ENCODE data around the gene KCP. TPM values are rescaled to one million over a fixed set of nuclear protein-coding genes. Genes with fewer than 3 reads are reported as not detected.

KCP gene
- total and polyA plus RNA-seq, 10 of the 15 experiments (the other 5 are each of a cell fraction or from before 2014, with no cell fraction given) = 0.05 to 7.8 (median 2.5) TPM

DNA sequence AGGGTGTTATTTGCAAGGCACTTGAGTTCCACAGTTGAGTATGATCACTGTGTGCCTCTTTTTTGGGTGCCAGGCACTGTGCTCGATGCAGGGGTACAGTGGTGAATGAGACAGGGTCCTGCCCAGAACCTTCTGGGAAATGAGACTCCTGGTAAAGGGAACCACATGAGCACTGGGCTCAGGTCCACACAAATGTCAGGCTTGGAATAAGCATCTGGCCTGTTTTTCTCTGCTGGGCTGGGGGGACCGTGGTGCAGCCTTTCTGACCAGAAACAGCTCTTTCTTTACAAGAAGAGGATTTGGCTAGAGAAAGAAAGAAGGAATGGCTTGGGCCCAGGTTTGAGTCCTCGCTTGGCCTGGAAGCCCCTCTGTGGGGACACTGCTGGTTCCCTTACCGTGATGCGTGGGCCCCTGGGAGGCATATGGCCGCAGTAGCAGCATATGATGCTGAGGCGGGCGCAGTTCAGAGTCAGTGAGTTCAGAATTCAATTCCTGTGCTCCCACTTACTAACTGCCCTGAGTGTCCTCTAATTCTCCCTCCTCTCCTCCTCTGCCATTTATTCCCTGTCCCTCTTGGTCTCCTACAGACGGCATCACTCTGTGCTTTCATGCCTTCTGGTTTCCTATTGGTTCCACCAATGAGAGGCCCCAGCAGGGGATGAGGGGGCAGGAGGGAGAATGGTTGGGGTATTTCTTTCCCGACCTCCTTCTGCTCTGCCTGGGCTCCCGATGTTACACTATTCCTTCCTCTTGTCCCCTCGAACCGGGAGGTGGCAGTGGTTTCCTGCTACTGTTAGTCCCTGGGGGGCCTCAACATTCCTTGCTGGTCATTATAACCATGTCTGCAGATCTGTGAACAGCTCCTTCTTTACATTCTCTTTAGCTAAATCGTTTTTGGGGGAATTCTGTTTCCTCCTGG is 9.6 kb upstream of the KCP start:
- BruUV-seq (replicated peaks) = no TSS peak
- in situ Hi-C loops (cut with MboI) = no loop called here
- Histone ChIP-seq H3K4me1 (ENCODE audit: control insufficient read depth, insufficient read depth, low read length) (0 out of 2 replicates have a peak, but pooled peaks cover 3% of the 10 kb centered on the region), H3K27me3 (replicated peaks in 1 of 2; ENCODE audit: control insufficient read depth in 2 of 2, insufficient read depth in 2 of 2, low read length in 1 of 2) (no peaks in the 10 kb centered on the region), H3K79me2 (ENCODE audit: control insufficient read depth, insufficient read depth, low read length) (no peaks in the 10 kb centered on the region), H3K4me3 (no peak overlapping the region), H3K9ac (ENCODE audit: control insufficient read depth, insufficient read depth, low read length) (no peak overlapping the region), H3K4me2 (ENCODE audit: control insufficient read depth, insufficient read depth) (no peak overlapping the region), H3K9me3 (replicated peaks; ENCODE audit: control insufficient read depth, insufficient read depth, low read length) (no peaks in the 10 kb centered on the region), H4K20me1 (ENCODE audit: control insufficient read depth, insufficient read depth) (no peaks in the 10 kb centered on the region), H3K36me3 (ENCODE audit: control insufficient read depth in 2 of 2, insufficient read depth in 2 of 2, low read length in 1 of 2) (no peaks in the 10 kb centered on the region), H3K27ac (ENCODE audit: control insufficient read depth, insufficient read depth) (no peak overlapping the region), H2AFZ (ENCODE audit: control insufficient read depth, low read depth, low read length) (no peak overlapping the region)
- 57% methylated on average over 14 of the region's 14 CpGs for WGBS (ENCODE audit: insufficient coverage, insufficient replicate concordance, low lambda C conversion rate, missing lambda C conversion rate)
- ChIA-PET RAD21 (ENCODE audit: unreplicated experiment) (interaction anchor here (1.2 kb wide), 1 partner anchor 20 kb away, joined by 3 read pairs; no protein-coding TSS in a partner anchor), SMC1A (ENCODE audit: uncharacterized antibody, unreplicated experiment) (interaction anchor here (0.6 to 1.4 kb wide), 4 partner anchors 16 to 491 kb away, joined by 3 to 5 read pairs (median 4); no protein-coding TSS in a partner anchor), CTCF (interaction anchor here (1.5 to 1.6 kb wide), 2 partner anchors 13 to 20 kb away, joined by 3 to 4 read pairs; no protein-coding TSS in a partner anchor), POLR2A (interaction anchor here (0.6 kb wide), 1 partner anchor 10 kb away, joined by 3 read pairs; no protein-coding TSS in a partner anchor)
- intact Hi-C loops (cut with micrococcal nuclease; ENCODE audit: unreplicated experiment) = no loop called here
- FAIRE-seq = no peak
- ATAC-seq = no peak
- DNase-seq (ENCODE audit: low read depth, low spot score) = no peak
- TF ChIP-seq ZNF687 (IDR thresholded peaks at IDR 0.05) (no peak), MYC (IDR thresholded peaks at IDR 0.05; ENCODE audit: insufficient read depth, insufficient read length, insufficient replicate concordance, low read length, severe bottlenecking) (no peak), BCLAF1 (IDR thresholded peaks at IDR 0.05) (no peak), SUPT20H (IDR thresholded peaks at IDR 0.05; ENCODE audit: borderline replicate concordance, control insufficient read depth, low read depth, low read length) (no peak), MYB (IDR thresholded peaks at IDR 0.05; ENCODE audit: borderline replicate concordance, low read depth, low read length) (no peak), RAD21 (IDR thresholded peaks at IDR 0.05; ENCODE audit: insufficient read depth, low read depth, low read length) (peak; percentile 33; the same call in 1 of the 2 replicates), STAT3 (IDR thresholded peaks at IDR 0.05; ENCODE audit: low read depth, low read length) (no peak), IRF4 (IDR thresholded peaks at IDR 0.05; ENCODE audit: low read depth, low read length) (no peak), BRCA1 (IDR thresholded peaks at IDR 0.05; ENCODE audit: low read depth, low read length) (no peak), TCF7 (IDR thresholded peaks at IDR 0.05; ENCODE audit: borderline replicate concordance) (no peak)
- TF ChIP-seq, protein P1, sequence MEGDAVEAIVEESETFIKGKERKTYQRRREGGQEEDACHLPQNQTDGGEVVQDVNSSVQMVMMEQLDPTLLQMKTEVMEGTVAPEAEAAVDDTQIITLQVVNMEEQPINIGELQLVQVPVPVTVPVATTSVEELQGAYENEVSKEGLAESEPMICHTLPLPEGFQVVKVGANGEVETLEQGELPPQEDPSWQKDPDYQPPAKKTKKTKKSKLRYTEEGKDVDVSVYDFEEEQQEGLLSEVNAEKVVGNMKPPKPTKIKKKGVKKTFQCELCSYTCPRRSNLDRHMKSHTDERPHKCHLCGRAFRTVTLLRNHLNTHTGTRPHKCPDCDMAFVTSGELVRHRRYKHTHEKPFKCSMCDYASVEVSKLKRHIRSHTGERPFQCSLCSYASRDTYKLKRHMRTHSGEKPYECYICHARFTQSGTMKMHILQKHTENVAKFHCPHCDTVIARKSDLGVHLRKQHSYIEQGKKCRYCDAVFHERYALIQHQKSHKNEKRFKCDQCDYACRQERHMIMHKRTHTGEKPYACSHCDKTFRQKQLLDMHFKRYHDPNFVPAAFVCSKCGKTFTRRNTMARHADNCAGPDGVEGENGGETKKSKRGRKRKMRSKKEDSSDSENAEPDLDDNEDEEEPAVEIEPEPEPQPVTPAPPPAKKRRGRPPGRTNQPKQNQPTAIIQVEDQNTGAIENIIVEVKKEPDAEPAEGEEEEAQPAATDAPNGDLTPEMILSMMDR (IDR thresholded peaks at IDR 0.05 in 2 of 3, conservative IDR thresholded peaks at IDR 0.05 in 1 of 3; ENCODE audit: control insufficient read depth in 2 of 3, extremely low read depth in 1 of 3, insufficient read depth in 1 of 3, low read depth in 3 of 3, low read length in 3 of 3) = peak in 1 of 3 experiments; percentile 36; a peak in 2 of 6 replicates

Measured in GM12878 (cell line).